ENCODE measurements around the gene PRKCE.

PRKCE gene

GRCh38 chr2:46032161-46032813, 380.8 kb downstream of the PRKCE start:
- DNase-seq, result no peak

GRCh38 chr2:46032996-46033395, 381.5 kb downstream of the PRKCE start:
- no peak for DNase-seq

DNA sequence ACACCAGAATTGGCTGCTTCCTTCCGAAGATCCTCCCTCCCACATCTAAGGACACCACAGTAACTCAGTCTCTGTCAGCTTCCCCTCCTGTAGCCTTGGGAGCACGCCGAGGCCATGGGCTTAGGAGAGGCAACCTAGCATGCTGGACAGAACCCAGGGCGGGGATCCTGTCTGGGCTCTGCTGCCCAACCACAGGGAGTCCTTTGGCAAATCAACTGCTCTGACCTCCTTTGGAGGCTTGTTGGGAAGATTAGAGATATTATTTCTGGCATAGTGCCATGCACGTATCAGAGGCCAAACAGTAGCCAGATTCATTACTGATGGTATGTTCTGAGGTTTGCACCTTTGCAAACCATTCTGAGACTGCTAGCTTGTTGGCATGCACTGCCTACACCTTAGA, 383.1 kb downstream of the PRKCE start:
- no peak for DNase-seq

DNA sequence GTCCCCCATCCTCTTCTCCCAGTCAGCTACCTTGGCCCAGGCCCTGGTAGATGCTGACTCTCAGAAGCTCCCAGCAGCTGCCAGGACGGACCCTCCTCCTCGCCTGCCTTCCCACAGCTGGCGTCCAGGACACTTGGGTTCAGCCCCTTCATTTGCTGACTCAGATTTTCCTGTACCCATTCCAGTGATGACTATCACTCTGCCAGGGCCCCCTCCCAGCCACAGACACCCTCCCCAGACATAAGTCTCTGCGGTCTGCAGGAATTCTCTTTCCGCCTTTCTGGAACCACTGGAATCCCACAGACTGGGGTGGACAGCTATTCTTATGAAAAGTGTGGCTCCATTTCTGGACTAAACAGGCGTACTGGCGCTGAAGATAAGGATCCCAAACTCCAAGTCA, 385.5 kb downstream of the PRKCE start:
- DNase-seq, result no peak

GRCh38 chr2:46039543-46040303, 388.2 kb downstream of the PRKCE start:
- no peak for DNase-seq

DNA sequence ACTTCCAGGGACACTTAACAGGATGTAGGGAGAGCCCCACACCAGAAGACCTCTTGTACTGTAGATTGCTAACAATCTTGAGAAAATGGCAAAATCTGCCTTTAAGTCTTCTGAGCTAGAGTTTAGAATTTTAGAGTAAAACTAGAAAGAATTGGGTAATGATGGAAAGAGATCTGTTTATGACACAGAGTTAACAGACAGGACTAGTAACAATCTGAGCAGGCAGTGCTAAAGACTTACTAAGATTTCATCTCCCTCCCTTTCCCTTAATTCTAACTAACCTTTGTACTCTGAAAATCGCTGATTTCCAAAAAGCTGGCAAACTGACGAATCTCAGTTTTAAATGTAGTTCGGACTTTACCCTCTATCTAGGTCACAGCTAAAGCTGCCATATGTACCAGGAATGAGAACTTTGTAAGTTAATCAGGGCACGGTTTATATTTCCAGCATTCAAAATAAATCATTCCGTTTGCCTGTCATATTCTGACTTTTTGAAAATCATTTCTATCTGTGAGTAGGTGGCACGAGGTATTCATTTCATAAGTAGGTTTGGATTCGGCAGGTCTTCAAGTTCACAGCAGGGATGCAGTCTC, 389.2 kb downstream of the PRKCE start:
- DNase-seq, result no peak

GRCh38 chr2:46041434-46041833, 390.0 kb downstream of the PRKCE start:
- no peak for DNase-seq

- DNase-seq, result no peak
Measured at GRCh38 chr2:46042207-46042637, 390.7 kb downstream of the PRKCE start.

- no peak for DNase-seq
Measured at GRCh38 chr2:46042711-46043110, 391.2 kb downstream of the PRKCE start.

- no peak for DNase-seq
Measured at GRCh38 chr2:46045888-46046287, 394.4 kb downstream of the PRKCE start.

GRCh38 chr2:46047290-46047689, 395.8 kb downstream of the PRKCE start:
- DNase-seq, result no peak

DNA sequence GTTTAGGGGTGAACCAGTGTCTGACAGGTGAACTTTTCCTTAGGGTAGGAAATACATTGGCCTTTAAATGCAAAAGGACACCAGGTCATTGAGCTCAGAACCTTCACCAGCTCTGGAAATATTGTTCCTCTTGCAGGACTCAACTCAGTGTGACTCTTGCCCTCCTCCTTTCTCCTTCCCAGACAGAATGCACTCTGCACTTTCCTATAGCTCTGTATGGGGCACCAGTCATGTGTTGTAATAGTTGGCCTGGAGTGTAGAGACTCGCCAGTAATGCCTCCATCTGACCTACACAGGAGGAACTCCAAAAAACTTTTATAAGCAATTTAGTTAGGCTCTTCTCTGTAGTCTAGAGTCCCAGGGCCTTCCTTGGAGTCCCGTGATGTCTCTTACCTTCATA, 397.2 kb downstream of the PRKCE start:
- DNase-seq, result no peak

DNA sequence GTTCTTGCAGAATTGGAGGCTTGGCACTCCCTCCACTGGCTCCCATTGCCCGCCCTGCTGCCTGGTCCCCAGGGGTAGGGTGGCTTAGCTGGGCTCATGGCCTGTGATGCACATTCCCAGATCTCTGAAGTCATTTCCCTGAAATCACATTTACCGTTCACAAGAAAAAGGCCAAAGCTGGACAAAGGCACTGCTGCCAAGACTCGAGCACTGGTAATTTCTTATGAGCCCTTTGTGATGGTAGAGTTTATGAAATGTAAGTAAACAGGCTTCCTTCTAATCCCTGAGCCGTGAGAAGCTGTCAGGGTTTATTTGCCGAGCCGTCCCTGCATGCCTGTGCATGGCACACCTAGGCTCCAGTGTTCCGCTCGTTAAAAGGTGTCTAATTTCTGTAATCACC, 398.6 kb downstream of the PRKCE start:
- DNase-seq, result no peak

DNA sequence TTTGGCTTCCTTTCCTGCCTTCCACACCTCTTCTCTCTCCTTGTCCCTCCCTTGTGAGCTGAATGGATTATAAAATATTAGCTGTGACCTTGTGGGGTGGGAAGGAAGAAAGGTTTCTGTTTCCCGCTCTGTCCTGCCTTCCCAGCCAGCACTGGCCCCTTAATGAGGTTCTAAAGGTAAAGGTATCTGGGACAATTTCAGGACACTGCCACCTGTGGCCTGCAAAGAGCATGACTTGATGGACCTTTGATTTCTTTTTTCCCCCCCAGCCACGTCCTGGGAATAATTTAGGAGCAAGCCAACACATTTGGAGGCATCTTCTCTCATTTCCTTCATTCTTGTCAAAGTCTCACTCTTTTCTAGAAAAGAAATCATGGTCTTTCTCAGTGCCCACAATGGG, 399.0 kb downstream of the PRKCE start:
- DNase-seq, result no peak

DNA sequence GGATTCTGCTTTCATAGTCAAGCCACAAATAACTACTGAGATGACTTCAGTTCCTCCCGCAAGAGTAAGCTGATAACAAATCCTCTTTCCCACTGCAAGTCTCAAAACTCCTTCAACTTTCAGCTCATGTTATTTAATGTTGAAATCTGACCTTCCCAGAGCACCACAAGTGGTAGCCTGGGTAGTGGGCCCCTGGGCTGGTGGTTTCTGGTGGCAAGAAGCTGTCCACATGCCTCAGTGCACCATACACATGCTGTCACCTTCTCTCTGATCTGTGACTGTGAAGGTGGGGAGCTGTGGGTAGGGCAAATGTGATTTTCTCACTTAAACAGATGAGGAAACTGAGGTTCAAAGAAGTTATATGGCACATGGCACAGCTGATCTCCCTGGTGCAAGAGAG, 399.6 kb downstream of the PRKCE start:
- no peak for DNase-seq

- no peak for DNase-seq
Measured at GRCh38 chr2:46053564-46053963, 402.1 kb downstream of the PRKCE start.

- DNase-seq, result no peak
Measured at GRCh38 chr2:46056541-46056940, 405.1 kb downstream of the PRKCE start.

DNA sequence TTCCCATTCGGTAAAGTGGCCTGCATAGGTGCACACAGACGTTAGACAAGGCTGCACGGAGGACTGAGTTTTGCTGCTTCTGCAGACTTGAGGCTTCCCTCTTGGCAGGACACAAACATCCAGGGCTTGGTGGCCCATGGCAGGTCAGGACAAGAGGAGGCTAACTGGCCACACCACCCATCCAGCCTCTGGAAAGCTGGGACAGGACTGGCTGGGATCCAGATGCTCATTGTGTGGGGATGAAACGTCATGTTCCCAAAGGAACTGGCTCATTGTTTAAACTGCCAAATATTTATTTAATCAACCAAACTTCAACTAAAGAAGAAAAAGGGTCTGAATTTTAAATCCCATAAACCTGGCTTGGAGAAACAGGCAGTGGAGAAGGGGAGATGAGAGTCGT, 406.7 kb downstream of the PRKCE start:
- no peak for DNase-seq

- DNase-seq, result peak; percentile 38
Measured at GRCh38 chr2:46062637-46063412, 411.4 kb downstream of the PRKCE start.

GRCh38 chr2:46064396-46064795, 412.9 kb downstream of the PRKCE start:
- DNase-seq, result no peak

DNA sequence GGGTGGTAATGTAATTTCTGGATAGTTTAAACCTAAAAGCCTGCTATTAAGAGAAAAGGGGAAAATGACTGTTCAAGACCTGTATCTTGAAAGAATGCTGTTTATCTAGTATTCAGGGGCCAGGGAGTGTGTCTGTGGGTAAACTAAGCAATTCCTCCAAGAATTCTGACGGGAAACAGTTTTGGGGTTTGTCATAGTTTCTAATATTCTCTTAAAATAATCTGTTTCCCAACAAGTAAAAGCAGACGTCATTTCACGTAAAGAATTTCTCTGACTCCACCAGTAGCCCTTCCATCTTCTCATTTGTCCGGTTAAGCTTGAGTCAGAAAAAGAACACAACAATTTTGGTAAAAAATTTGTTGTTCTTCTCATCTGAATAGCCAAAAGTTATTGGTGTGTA, 413.7 kb downstream of the PRKCE start:
- no peak for DNase-seq

GRCh38 chr2:46066116-46066515, 414.6 kb downstream of the PRKCE start:
- DNase-seq, result no peak

- DNase-seq, result no peak
Measured at GRCh38 chr2:46066601-46067000, 415.1 kb downstream of the PRKCE start.

DNA sequence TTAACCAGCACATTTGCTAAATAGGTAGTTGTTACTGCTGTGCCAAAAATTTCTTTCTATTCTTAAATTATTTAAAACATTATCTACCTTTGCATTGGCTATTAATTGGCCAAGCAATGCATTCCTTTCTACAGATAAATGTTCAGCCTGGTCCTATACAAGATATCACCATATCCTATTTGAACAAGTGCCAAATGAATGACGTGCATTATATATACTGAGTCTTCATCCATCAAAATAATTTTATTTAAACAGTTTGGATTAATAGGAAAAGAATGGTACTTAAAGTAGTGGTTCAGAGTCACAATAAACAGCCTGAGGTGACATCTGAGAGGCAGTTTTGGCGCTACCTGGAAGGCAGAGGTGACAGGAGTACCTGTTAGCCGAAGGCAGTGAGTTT, 415.6 kb downstream of the PRKCE start:
- DNase-seq, result no peak

Measured in SHP77 treated with DMSO at 0.1 percent for 48 hours (cell line).